BLaER1 treated with 17β-estradiol and CSF1 and Interleukin-3, amounts not matched to agents 10 nM and 100 nM (cell line): ENCODE results near the gene KIRREL3.

ENCODE experiments used
- H3K27ac ChIP-seq, 11 experiments: shearing (Covaris generic); formaldehyde crosslinking; 2 replicates each; pipeline ENCODE4 v1.8.1; 2022
- H3K27me3 ChIP-seq, 11 experiments: shearing (Covaris generic); formaldehyde crosslinking; 2 replicates each; pipeline ENCODE4 v1.8.1; 2022
- H3K36me3 ChIP-seq, 11 experiments: shearing (Covaris generic); formaldehyde crosslinking; 2 replicates each; pipeline ENCODE4 v1.8.1; 2022
- H3K4me1 ChIP-seq, 10 experiments: shearing (Covaris generic); formaldehyde crosslinking; 2 replicates each; pipeline ENCODE4 v1.8.1; 2022
- H3K4me2 ChIP-seq, 11 experiments: shearing (Covaris generic); formaldehyde crosslinking; 2 replicates each; pipeline ENCODE4 v1.8.1; 2022
- H3K4me3 ChIP-seq, 10 experiments: shearing (Covaris generic); formaldehyde crosslinking; 2 replicates each; pipeline ENCODE4 v1.8.1; 2022
- H3K9ac ChIP-seq, 11 experiments: shearing (Covaris generic); formaldehyde crosslinking; 2 replicates each; pipeline ENCODE4 v1.8.1; 2022
- H3K9me3 ChIP-seq, 11 experiments: shearing (Covaris generic); formaldehyde crosslinking; replicated peaks in 1 of 11; 2 replicates each; pipeline ENCODE4 v1.8.1; 2022
- H4K20me1 ChIP-seq, 11 experiments: shearing (Covaris generic); formaldehyde crosslinking; 2 replicates each; pipeline ENCODE4 v1.8.1; 2022
- Cebpa-rat ChIP-seq, 11 experiments: shearing (Covaris generic); IDR thresholded peaks; 2 replicates each; pipeline ENCODE4 v1.8.1; 2022

The KIRREL3 gene

GRCh38 chr11:127034973-127035372 lies 34.4 kb upstream of the KIRREL3 start:
- Histone ChIP-seq H3K4me2 (no peak overlapping the region), H4K20me1 (0 out of 22 replicates have a peak, but pooled peaks cover 0 to 6% (median 0%) of the 10 kb centered on the region in 11 experiments), H3K27ac (no peak overlapping the region), H3K36me3 (no peaks in the 10 kb centered on the region), H3K4me3 (no peak overlapping the region), H3K4me1 (0 out of 20 replicates have a peak, but pooled peaks cover 0 to 3% (median 0%) of the 10 kb centered on the region in 10 experiments), H3K27me3 (no peaks in the 10 kb centered on the region), H3K9ac (no peak overlapping the region), H3K9me3 (peaks cover 0 to 12% (median 6%) of the 10 kb centered on the region in 11 experiments; a peak in 6 of 22 replicates)
- no peak for TF ChIP-seq Cebpa-rat (IDR thresholded peaks at IDR 0.05)

- Histone ChIP-seq H3K4me3 (no peak overlapping the region), H3K9me3 (peaks cover 0 to 12% (median 6%) of the 10 kb centered on the region in 11 experiments; a peak in 6 of 22 replicates), H3K4me1 (peaks cover 0 to 9% (median 0%) of the 10 kb centered on the region in 10 experiments; a peak in 2 of 20 replicates), H3K36me3 (no peaks in the 10 kb centered on the region), H3K9ac (no peak overlapping the region), H3K4me2 (no peak overlapping the region), H3K27me3 (no peaks in the 10 kb centered on the region), H3K27ac (no peak overlapping the region), H4K20me1 (no peaks in the 10 kb centered on the region)
- no peak for TF ChIP-seq Cebpa-rat (IDR thresholded peaks at IDR 0.05)
These were observed 28.1 kb upstream of the KIRREL3 start for GRCh38 chr11:127028648-127029047.

DNA sequence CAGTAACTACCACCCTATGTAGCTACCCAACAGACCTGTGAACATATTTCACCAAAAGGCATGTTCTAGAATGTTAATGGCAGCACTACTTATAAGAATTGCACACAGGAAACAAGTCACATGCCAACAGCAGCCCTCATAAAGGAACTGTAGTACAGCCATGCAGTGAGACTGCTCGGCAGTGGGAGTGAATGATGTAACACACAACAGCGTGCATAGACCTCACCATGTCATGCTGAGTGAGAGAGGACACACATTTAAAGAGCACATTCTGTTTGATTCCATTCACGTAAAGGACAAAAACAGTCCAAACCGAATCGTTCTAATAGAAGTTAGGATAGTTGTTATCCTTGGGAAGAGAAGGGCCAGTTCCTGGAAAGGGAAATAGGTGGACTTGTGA lies 27.2 kb upstream of the KIRREL3 start:
- no peaks in the 10 kb centered on the region for H3K27me3 ChIP-seq
- no peak overlapping the region for H3K27ac ChIP-seq
- H3K36me3 ChIP-seq: no peaks in the 10 kb centered on the region
- no peaks in the 10 kb centered on the region for H4K20me1 ChIP-seq
- peaks cover 0 to 7% (median 1%) of the 10 kb centered on the region in 11 experiments; a peak in 4 of 22 replicates for H3K9me3 ChIP-seq
- H3K4me2 ChIP-seq: no peak overlapping the region
- no peak overlapping the region for H3K4me3 ChIP-seq
- H3K4me1 ChIP-seq: peaks cover 0 to 9% (median 0%) of the 10 kb centered on the region in 10 experiments; a peak in 2 of 20 replicates
- no peak overlapping the region for H3K9ac ChIP-seq
- no peak for TF ChIP-seq Cebpa-rat (IDR thresholded peaks at IDR 0.05)

DNA sequence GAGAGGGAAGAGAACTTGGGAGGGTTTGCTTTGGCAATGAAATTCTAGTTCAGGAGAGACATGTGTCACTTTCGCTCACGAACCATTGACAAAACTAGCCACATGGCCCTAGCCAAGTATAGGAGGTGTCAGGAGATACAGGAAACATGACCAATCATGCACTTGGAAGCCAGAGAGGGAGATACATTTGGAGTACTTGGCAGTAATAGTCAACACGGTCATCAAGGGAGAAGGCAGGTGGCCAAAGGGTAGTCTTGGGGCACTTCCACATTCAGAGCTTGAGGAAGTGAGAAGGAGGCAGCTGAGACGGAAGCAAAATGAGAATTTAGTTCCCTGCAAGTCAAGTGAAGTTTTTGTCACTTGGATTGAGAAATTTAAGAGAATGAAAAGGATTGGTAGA lies 26.4 kb upstream of the KIRREL3 start:
- Histone ChIP-seq H3K4me1 (peaks cover 0 to 9% (median 0%) of the 10 kb centered on the region in 10 experiments; a peak in 2 of 20 replicates), H4K20me1 (no peaks in the 10 kb centered on the region), H3K4me2 (no peak overlapping the region), H3K9ac (no peak overlapping the region), H3K36me3 (no peaks in the 10 kb centered on the region), H3K4me3 (no peak overlapping the region), H3K9me3 (no peaks in the 10 kb centered on the region), H3K27me3 (no peaks in the 10 kb centered on the region), H3K27ac (no peak overlapping the region)
- no peak for TF ChIP-seq Cebpa-rat (IDR thresholded peaks at IDR 0.05)

DNA sequence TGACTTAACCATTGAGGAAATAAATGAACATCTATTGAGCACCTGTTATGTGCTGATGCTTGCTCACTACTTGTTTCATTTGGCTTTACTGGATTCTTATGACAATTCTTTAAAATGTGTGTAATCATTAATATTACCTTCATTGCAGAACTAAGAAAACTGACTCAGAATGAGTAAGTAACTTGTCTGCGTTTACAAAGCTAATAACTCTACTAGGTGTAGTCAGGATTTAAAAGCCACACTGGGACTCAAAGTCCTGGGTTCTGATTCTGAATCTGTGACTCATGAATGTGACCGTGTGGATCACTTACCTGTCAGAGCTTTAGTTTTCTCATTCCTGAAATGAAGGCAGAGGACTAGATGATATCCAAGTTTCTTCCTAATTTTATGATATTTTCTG lies 23.4 kb upstream of the KIRREL3 start:
- no peak overlapping the region for H3K4me2 ChIP-seq
- TF ChIP-seq Cebpa-rat (IDR thresholded peaks at IDR 0.05): no peak
- no peaks in the 10 kb centered on the region for H3K27me3 ChIP-seq

GRCh38 chr11:127018683-127019279 lies 18.2 kb upstream of the KIRREL3 start:
- Histone ChIP-seq H3K4me3 (no peak overlapping the region), H3K9me3 (no peaks in the 10 kb centered on the region), H3K36me3 (no peaks in the 10 kb centered on the region)

More for the DNA sequence above, 23.4 kb upstream of the KIRREL3 start:
- no peak overlapping the region for H3K27ac ChIP-seq
- H3K4me3 ChIP-seq: no peak overlapping the region
- H3K9ac ChIP-seq: no peak overlapping the region
- no peaks in the 10 kb centered on the region for H4K20me1 ChIP-seq
- no peaks in the 10 kb centered on the region for H3K9me3 ChIP-seq
- no peaks in the 10 kb centered on the region for H3K36me3 ChIP-seq
- peaks cover 0 to 9% (median 0%) of the 10 kb centered on the region in 10 experiments; a peak in 2 of 20 replicates for H3K4me1 ChIP-seq

DNA sequence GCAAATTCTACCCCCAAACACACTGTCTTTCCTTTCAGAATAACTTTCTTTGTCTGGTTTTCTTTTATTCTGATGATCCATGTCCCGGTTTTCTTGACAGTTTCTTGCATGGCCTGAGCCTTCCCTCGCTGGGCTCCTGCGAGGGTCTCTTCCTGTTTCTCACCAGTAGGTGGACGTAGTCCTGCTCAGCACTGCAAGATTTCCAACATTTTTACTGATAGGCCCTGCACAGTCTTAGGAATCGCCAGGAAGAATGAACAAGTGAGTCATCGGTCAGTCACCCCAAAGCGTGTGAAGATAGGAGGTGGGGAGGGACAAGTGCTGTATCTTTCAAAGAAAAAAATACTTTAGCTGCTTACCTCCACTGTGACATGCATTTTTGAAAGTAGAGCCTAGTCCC lies 16.9 kb upstream of the KIRREL3 start:
- H3K9me3 ChIP-seq: no peaks in the 10 kb centered on the region
- no peaks in the 10 kb centered on the region for H4K20me1 ChIP-seq
- H3K4me1 ChIP-seq: no peaks in the 10 kb centered on the region
- H3K27ac ChIP-seq: no peak overlapping the region
- H3K36me3 ChIP-seq: no peaks in the 10 kb centered on the region
- H3K9ac ChIP-seq: no peak overlapping the region
- no peaks in the 10 kb centered on the region for H3K27me3 ChIP-seq
- H3K4me2 ChIP-seq: no peak overlapping the region
- TF ChIP-seq Cebpa-rat (IDR thresholded peaks at IDR 0.05): no peak
- no peak overlapping the region for H3K4me3 ChIP-seq

More at GRCh38 chr11:127018683-127019279, 18.2 kb upstream of the KIRREL3 start:
- H3K4me1 ChIP-seq: no peaks in the 10 kb centered on the region
- no peaks in the 10 kb centered on the region for H4K20me1 ChIP-seq
- H3K9ac ChIP-seq: no peak overlapping the region
- no peak overlapping the region for H3K27ac ChIP-seq
- no peak for TF ChIP-seq Cebpa-rat (IDR thresholded peaks at IDR 0.05)
- no peak overlapping the region for H3K4me2 ChIP-seq
- no peaks in the 10 kb centered on the region for H3K27me3 ChIP-seq

- no peaks in the 10 kb centered on the region for H3K36me3 ChIP-seq
- H3K4me1 ChIP-seq: no peaks in the 10 kb centered on the region
- H3K27ac ChIP-seq: no peak overlapping the region
- H4K20me1 ChIP-seq: no peaks in the 10 kb centered on the region
- TF ChIP-seq Cebpa-rat (IDR thresholded peaks at IDR 0.05): no peak
- no peaks in the 10 kb centered on the region for H3K27me3 ChIP-seq
- no peak overlapping the region for H3K4me2 ChIP-seq
- H3K9ac ChIP-seq: no peak overlapping the region
- H3K4me3 ChIP-seq: no peak overlapping the region
- no peaks in the 10 kb centered on the region for H3K9me3 ChIP-seq
These were observed 13.0 kb upstream of the KIRREL3 start for GRCh38 chr11:127013550-127013949.

- Histone ChIP-seq H3K4me3 (no peak overlapping the region), H4K20me1 (no peaks in the 10 kb centered on the region; a peak in 2 of 22 replicates), H3K27me3 (peaks cover 34 to 41% (median 37%) of the 10 kb centered on the region in 11 experiments), H3K36me3 (no peaks in the 10 kb centered on the region), H3K27ac (no peak overlapping the region), H3K4me2 (no peak overlapping the region), H3K9me3 (peaks cover 0 to 4% (median 0%) of the 10 kb centered on the region in 11 experiments; a peak in 1 of 22 replicates), H3K4me1 (peaks cover 0 to 8% (median 6%) of the 10 kb centered on the region in 10 experiments; a peak in 8 of 20 replicates), H3K9ac (no peak overlapping the region)
- TF ChIP-seq Cebpa-rat (IDR thresholded peaks at IDR 0.05): no peak
These were observed 5.7 kb upstream of the KIRREL3 start for GRCh38 chr11:127006311-127006710.
